HG03108 (cell line): ENCODE data around the gene PIAS4.

ENCODE experiments used
- ATAC-seq: cut with Tn5 transposase; IDR thresholded peaks from one replicate; pipeline ENCODE4 v1.9.1; 2021; ENCODE audit warnings: moderate library complexity; ENCODE audit not compliant: unreplicated experiment

The PIAS4 gene

GRCh38 chr19:4057931-4058692, 50.6 kb downstream of the PIAS4 start:
- ATAC-seq: no peak

- ATAC-seq: no peak
Observed at GRCh38 chr19:4058693-4059452, 51.3 kb downstream of the PIAS4 start.

- no peak for ATAC-seq
Observed at GRCh38 chr19:4059453-4059871, 51.9 kb downstream of the PIAS4 start.

GRCh38 chr19:4059891-4060620, 52.5 kb downstream of the PIAS4 start:
- ATAC-seq: no peak

GRCh38 chr19:4060621-4061177, 53.2 kb downstream of the PIAS4 start:
- ATAC-seq: no peak

- no peak for ATAC-seq
Observed at GRCh38 chr19:4061178-4061682, 53.7 kb downstream of the PIAS4 start.

GRCh38 chr19:4061683-4062418, 54.3 kb downstream of the PIAS4 start:
- no peak for ATAC-seq

GRCh38 chr19:4062419-4063368, 55.2 kb downstream of the PIAS4 start:
- no peak for ATAC-seq

GRCh38 chr19:4063369-4064148, 56.0 kb downstream of the PIAS4 start:
- ATAC-seq: no peak

GRCh38 chr19:4064149-4064495, 56.6 kb downstream of the PIAS4 start:
- no peak for ATAC-seq

- ATAC-seq: no peak
Observed at GRCh38 chr19:4064496-4065260, 57.1 kb downstream of the PIAS4 start.

GRCh38 chr19:4065430-4066175, 58.1 kb downstream of the PIAS4 start:
- peak; percentile 71 for ATAC-seq

GRCh38 chr19:4066176-4066606, 58.7 kb downstream of the PIAS4 start:
- no peak for ATAC-seq

- no peak for ATAC-seq
Observed at GRCh38 chr19:4066682-4067395, 59.3 kb downstream of the PIAS4 start, which contains the start of gene ZBTB7A. ZBTB7A (minus strand) TSS chr19:4066899; CDS start chr19:4055232, 11,667 bp downstream.

GRCh38 chr19:4067396-4068046, 60.0 kb downstream of the PIAS4 start:
- ATAC-seq: no peak
